SK-N-MC (cell line): Measurements from ENCODE around the gene RBM26.

Source experiments
- EZH2 ChIP-seq: fragments of 200-600 bp; sonication (generic); IDR thresholded peaks from one replicate; pipeline ENCODE4 v1.6.1; 2017; ENCODE audit warnings: antibody characterized with exemption
- POLR2AphosphoS5 ChIP-seq: IDR thresholded peaks from 2 replicates; pipeline ENCODE4 v1.6.1; 2012; ENCODE audit warnings: mild to moderate bottlenecking, low read depth, low read length, borderline replicate concordance

GRCh38 chr13:79403113-79403512 is 2.9 kb downstream of the RBM26 start:
- TF ChIP-seq EZH2: no peak
- TF ChIP-seq POLR2AphosphoS5: no peak
